Measurements from ENCODE around the gene TRPM1. TPM values are rescaled to one million over a fixed set of nuclear protein-coding genes. Genes with fewer than 3 reads are reported as not detected.
A peak's percentile ranks its signal among the peaks of the same experiment; 100 is the strongest.

The TRPM1 gene
- total and polyA plus RNA-seq, 9 of the 15 experiments (the other 6 are each of a cell fraction or from before 2014, with no cell fraction given) = 0.01 to 0.06 (median 0.03) TPM; not detected in 5

GRCh38 chr15:31136016-31136415 lies 34.5 kb upstream of the TRPM1 start (continued):
- TF ChIP-seq, protein P1, sequence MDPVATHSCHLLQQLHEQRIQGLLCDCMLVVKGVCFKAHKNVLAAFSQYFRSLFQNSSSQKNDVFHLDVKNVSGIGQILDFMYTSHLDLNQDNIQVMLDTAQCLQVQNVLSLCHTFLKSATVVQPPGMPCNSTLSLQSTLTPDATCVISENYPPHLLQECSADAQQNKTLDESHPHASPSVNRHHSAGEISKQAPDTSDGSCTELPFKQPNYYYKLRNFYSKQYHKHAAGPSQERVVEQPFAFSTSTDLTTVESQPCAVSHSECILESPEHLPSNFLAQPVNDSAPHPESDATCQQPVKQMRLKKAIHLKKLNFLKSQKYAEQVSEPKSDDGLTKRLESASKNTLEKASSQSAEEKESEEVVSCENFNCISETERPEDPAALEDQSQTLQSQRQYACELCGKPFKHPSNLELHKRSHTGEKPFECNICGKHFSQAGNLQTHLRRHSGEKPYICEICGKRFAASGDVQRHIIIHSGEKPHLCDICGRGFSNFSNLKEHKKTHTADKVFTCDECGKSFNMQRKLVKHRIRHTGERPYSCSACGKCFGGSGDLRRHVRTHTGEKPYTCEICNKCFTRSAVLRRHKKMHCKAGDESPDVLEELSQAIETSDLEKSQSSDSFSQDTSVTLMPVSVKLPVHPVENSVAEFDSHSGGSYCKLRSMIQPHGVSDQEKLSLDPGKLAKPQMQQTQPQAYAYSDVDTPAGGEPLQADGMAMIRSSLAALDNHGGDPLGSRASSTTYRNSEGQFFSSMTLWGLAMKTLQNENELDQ (CRISPR knock-in tag; IDR thresholded peaks at IDR 0.05; ENCODE audit: borderline replicate concordance) = no peak
- no peak for TF ChIP-seq CLOCK (CRISPR knock-in tag; IDR thresholded peaks at IDR 0.05; ENCODE audit: borderline replicate concordance)
- peak; percentile 66; the same call in 1 of the 2 replicates for TF ChIP-seq EHMT2 (IDR thresholded peaks at IDR 0.05)
- no peak for TF ChIP-seq ZNF134 (CRISPR knock-in tag; conservative IDR thresholded peaks at IDR 0.05)
- TF ChIP-seq SMARCC2 (IDR thresholded peaks at IDR 0.05; ENCODE audit: low read depth) = no peak
- no peak for TF ChIP-seq ZNF239 (CRISPR knock-in tag; IDR thresholded peaks at IDR 0.05)
- TF ChIP-seq MYC (IDR thresholded peaks at IDR 0.05; ENCODE audit: low read depth, low read length) = no peak
- no peak for TF ChIP-seq MYC (CRISPR knock-in tag; IDR thresholded peaks at IDR 0.05; ENCODE audit: borderline replicate concordance, low read depth)
- TF ChIP-seq NRF1 (conservative IDR thresholded peaks at IDR 0.05 in 1 of 2, IDR thresholded peaks at IDR 0.05 in 1 of 2) = no peak
- TF ChIP-seq, protein P2, sequence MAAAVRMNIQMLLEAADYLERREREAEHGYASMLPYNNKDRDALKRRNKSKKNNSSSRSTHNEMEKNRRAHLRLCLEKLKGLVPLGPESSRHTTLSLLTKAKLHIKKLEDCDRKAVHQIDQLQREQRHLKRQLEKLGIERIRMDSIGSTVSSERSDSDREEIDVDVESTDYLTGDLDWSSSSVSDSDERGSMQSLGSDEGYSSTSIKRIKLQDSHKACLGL (CRISPR knock-in tag; IDR thresholded peaks at IDR 0.05; ENCODE audit: borderline replicate concordance, poor library complexity, severe bottlenecking) = no peak
- TF ChIP-seq MAZ (CRISPR knock-in tag; conservative IDR thresholded peaks at IDR 0.05 in 1 of 2, IDR thresholded peaks at IDR 0.05 in 1 of 2) = peak; percentile 60 to 68
- TF ChIP-seq, protein P3, sequence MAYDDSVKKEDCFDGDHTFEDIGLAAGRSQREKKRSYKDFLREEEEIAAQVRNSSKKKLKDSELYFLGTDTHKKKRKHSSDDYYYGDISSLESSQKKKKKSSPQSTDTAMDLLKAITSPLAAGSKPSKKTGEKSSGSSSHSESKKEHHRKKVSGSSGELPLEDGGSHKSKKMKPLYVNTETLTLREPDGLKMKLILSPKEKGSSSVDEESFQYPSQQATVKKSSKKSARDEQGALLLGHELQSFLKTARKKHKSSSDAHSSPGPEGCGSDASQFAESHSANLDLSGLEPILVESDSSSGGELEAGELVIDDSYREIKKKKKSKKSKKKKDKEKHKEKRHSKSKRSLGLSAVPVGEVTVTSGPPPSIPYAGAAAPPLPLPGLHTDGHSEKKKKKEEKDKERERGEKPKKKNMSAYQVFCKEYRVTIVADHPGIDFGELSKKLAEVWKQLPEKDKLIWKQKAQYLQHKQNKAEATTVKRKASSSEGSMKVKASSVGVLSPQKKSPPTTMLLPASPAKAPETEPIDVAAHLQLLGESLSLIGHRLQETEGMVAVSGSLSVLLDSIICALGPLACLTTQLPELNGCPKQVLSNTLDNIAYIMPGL (CRISPR knock-in tag; IDR thresholded peaks at IDR 0.05) = no peak
- no peak for TF ChIP-seq ZNF280B (CRISPR knock-in tag; IDR thresholded peaks at IDR 0.05)
- no peak for TF ChIP-seq MEIS2 (IDR thresholded peaks at IDR 0.05; ENCODE audit: partially characterized antibody)
- TF ChIP-seq SIN3B (IDR thresholded peaks at IDR 0.05; ENCODE audit: low read depth) = no peak
- TF ChIP-seq NCOA4 (IDR thresholded peaks at IDR 0.05; ENCODE audit: partially characterized antibody) = no peak
- TF ChIP-seq ETS2 (tag; IDR thresholded peaks at IDR 0.05; ENCODE audit: borderline replicate concordance, poor library complexity, severe bottlenecking) = no peak
- no peak for TF ChIP-seq NEUROD1 (IDR thresholded peaks at IDR 0.05; ENCODE audit: borderline replicate concordance, low read depth, low read length, partially characterized antibody)
- no peak for TF ChIP-seq BACH1 (tag; IDR thresholded peaks at IDR 0.05)
